GM19455 (cell line): ENCODE measurements around the gene FASN.
A peak's percentile ranks its signal among the peaks of the same experiment; 100 is the strongest.

ENCODE experiments used
- ATAC-seq: cut with Tn5 transposase; IDR thresholded peaks from one replicate; pipeline ENCODE4 v1.9.1; 2021; ENCODE audit not compliant: unreplicated experiment

The FASN gene

DNA sequence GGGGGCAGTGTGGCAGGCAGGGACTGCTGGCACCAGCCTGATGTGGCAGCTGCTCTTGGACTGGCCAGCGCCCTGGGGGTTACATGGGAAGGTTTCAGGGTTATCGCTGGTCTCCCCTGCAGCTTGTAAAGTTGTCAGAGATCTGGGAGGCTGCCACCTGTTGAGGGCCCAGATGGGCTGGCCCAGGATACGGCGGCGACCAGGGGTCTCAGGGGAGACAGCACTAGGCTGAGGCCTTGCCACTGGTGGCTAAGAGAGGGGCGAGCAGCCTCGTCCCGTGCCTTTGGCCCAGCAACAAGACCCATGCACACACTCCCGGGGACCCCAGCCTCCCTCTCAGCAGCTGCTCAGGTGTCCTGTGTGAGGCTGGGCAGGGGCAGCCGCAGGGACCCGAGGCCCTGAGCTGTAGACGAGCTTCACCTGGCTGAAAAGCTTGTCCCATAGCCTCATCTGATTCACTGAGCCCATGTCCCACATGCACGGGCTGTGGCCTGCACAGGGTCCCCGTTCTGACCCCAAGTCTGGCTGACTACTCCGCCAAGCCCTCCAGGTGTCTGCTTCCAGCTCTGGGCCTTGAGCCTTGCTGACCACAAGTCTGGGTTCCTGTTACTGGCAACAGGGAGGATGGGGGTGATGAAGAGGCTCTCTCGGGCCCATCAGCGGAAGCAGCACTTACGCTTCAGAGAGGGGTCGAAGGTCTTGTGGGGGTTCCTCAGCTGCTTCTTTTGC is 38.6 kb downstream of the FASN start:
- no peak for ATAC-seq

DNA sequence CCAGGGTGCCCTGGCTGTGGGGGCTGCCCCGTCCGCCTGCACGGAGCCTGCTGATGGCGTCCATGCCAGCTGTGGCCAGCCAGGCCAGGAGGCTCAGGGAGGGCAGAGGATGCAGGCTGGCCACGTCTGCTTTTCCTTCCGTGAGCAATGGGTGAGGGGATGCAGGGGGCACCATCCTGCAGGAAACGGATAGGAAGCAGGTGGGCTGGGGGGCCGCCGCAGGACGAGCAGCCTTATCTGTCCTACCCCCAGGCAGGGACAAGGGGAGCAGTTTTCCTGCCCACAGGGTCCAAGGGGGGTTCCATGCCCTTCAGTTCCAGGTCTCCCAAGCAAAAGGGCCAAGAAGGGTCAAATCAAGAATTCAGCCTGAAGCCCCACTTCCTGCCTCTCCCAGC is 39.2 kb downstream of the FASN start:
- no peak for ATAC-seq

DNA sequence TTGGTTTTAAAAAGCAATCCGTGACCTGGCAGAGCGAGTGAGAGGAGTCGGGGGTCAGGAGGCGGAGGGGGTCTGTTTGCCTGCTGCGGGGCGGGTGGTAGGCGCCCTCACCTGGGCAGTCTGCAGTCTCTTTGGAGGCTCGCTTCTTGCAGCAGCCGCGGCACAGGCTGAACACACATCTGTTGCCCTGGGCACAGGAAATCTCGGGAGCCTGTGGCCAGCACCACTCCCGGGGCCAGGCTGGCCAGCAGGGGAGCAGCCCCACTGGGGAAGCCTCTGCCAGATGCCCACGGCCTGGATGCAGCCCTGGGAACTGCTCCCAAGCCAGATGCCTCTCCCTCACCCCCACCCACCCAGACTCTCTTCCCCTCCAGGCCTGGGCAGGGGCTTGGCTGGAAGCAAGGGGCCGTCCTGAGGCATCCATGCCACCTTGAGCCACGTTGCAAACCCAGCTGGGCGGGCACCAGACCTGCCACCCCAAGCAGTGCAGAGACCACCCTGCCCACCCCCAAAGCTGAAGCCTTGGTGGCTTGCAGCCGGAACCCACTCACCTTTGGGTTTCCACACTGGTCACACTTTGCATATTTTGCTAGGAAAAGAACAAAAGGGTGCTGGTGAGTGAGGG is 39.7 kb downstream of the FASN start:
- no peak for ATAC-seq

DNA sequence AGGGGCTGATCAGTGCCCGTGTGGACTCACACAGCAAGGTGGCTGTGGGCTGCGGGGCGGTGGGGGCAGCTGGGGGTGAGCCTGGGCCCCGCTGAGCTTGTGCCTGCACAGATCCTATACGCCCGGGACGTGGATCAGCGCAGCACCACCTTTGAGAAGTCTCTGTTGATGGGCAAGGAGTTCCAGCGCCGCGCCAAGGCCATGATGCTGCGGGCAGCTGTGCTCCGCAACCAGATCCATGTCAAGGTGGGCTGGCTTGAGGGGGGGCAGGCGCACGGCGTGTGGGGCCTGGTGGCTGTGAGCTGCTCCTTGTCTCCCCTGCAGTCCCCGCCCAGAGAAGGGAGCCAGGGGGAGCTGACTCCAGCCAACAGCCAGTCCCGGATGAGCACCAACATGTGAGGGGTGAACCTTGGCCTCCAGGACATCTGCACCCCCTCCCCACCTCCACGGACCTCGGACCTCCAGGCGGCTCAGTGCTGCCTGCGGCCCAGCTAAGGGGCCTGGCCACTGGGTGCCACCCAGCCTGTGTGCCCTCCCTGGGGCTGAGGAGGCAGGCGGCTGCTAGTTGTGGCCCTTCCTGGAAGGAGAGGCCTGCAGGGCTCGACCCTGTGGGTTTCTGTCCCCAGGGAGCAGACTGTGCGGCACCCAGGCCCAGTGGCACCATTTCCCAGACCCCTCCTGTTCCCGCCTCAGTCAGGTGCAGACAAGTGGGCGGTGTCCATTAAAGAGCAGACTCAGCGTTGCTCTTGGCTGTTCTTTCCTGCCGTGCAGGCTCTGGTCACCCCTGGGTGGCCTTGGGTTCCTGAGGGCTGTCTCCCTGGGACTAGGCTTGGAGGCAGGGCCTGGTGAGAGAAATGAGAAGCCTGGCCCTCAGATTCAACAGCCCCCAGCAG is 41.1 kb downstream of the FASN start:
- no peak for ATAC-seq

DNA sequence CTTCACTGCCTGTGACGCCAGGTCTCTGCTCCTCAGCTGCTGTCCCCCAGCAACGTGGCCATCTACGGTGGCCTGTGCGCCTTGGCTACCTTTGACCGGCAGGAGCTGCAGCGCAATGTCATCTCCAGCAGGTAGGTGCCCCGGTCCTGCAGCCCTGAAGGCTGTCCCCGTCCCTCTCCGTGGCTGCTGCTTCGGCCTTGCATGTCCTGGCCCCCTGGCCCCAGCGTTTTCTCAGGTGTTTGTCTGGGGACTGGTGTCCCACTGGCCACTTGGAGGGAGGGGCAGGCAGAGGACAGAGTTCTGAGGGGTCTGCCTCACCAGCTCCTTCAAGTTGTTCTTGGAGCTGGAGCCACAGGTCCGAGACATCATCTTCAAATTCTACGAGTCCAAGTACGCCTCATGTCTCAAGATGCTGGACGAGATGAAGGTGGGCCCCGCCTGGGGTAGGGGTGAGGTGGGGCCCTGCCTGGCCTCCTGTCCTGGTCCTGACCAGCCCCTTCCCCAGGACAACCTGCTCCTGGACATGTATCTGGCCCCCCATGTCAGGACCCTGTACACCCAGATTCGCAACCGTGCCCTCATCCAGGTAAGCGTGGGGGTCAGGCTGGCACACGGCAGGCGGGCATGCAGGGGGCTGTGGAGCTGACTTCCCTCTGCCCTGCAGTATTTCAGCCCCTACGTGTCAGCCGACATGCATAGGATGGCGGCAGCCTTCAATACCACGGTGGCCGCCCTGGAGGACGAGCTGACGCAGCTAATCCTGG is 41.9 kb downstream of the FASN start:
- no peak for ATAC-seq

DNA sequence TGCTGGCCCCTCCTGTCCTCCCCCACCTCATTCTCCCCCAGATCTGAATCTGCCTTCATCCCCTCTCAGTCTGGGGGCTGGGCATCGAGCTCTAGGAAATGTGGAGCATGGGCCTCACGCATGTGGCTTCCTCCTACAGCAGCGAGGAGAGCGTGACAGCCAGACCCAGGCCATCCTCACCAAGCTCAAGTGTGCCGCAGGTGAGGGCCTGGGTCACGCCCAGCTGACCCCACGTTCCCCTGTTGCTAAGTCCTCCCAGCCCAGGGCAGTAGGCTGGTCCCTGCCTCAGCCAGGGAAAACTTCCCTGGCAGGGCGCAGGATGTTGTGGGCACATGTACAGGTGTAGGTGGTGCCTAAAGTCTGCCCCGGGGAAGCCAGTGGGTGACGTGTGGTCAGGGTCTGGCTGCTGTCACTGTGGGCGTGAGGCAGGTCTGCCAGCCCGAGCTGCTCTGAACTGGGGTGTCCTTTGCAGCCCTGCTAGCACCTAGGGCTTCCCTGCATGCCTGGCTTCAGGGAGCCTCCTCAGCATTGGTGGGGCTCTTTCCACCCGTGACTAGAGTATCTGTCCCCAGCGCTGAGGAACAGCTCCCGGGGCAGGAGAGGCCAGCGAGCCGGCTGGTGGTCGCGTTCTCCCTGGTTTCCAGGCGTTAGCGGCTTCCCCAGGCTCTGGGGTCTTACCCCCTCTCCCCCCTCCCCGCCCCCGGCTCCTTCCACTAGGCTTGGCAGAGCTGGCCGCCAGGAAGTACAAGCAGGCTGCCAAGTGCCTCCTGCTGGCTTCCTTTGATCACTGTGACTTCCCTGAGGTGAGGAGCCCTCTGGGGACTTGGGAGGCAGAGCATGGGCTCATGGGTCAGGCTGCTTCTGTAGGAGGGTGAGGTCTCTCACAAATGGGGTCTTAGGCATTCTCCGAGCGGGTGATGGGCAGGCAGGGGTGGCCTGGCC is 42.7 kb downstream of the FASN start:
- ATAC-seq = no peak

DNA sequence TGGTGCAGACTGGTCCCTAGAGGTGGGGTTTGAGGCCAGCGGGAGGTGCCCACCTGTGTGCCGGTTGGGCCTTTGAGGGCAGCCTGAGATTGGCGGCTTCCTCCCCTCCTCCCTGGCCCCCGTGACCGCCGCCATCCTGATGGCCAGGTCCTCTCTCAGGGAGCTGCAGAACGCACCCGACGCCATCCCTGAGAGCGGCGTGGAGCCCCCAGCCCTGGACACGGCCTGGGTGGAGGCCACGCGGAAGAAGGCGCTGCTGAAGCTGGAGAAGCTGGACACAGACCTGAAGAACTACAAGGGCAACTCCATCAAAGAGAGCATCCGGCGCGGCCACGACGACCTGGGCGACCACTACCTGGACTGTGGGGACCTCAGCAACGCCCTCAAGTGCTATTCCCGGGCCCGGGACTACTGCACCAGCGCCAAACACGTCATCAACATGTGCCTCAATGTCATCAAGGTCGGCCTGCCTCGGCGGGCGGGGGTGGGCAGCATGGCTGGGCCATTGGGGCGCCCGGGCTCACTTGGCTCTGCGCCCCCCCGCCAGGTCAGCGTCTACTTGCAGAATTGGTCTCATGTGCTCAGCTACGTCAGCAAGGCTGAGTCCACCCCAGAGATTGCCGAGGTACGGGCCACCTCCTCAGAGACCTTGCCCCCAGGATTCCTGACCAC is 43.5 kb downstream of the FASN start:
- no peak for ATAC-seq

DNA sequence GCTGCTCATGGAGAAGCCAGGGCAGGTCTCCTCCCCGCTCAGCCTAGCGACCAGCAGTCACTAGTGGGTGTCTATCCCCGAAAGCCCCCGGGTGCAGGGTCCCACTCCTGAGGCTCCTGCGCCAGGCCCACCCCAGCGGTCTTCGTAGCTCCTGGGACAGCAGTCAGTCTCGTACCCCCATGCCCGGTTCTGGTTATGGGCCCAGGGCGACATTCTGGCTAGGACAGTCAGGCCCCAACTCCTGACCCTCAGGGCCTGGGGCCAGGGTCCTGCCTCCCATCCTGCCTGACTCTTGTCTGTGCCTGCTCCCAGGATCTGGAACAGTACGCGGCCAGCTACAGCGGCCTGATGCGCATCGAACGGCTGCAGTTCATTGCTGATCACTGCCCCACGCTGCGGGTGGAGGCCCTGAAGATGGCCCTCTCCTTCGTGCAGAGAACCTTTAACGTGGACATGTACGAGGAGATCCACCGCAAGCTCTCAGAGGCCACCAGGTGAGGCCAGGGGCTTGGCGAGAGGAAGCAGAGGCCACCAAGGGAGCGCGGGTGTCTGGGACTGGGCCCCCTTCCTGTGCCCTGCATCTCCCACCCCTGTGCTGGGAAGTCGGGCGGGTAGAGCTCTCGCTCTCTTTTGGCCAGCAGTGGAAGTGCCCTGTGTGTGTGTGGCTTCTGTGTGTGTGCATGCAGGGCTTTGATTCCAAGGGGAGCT is 44.3 kb downstream of the FASN start:
- no peak for ATAC-seq

DNA sequence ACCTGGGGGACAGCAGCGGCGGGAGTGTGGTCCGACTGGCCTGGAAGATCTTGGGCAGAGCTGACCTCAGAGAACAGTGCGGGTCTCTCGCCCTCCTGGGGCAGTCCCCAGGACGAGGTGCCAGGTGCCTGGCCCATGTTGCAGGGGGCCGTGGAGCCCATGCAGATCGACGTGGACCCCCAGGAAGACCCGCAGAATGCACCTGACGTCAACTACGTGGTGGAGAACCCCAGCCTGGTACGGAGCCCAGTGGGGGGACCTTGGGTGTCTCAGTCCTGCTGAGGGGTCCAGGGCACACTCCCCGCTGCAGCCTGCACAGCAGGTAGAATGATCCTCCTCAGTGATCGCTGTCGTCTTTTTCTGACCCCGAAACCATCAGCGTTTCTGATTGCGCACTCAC is 44.9 kb downstream of the FASN start:
- no peak for ATAC-seq

DNA sequence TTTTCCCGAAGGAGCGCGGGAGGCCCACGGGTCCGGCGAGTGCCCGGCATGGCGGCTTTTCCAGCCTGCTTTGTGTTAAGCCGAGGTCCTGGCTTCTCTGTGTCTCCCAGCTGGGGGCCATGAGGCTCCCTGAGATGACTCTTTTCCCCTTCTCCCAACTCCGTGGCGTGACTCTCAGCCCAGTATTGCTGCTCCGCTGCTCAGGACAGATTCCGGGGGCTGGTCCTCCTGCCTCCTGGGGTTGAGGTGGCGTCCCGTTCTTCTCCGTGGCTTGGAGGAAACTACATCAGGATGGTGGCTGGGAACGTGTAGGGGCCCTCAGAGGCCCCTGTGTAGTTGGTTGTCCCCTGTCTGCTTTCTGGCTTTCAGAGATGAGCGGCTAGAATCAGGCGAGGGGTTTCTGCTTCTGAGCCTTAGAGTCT is 45.4 kb downstream of the FASN start:
- no peak for ATAC-seq

DNA sequence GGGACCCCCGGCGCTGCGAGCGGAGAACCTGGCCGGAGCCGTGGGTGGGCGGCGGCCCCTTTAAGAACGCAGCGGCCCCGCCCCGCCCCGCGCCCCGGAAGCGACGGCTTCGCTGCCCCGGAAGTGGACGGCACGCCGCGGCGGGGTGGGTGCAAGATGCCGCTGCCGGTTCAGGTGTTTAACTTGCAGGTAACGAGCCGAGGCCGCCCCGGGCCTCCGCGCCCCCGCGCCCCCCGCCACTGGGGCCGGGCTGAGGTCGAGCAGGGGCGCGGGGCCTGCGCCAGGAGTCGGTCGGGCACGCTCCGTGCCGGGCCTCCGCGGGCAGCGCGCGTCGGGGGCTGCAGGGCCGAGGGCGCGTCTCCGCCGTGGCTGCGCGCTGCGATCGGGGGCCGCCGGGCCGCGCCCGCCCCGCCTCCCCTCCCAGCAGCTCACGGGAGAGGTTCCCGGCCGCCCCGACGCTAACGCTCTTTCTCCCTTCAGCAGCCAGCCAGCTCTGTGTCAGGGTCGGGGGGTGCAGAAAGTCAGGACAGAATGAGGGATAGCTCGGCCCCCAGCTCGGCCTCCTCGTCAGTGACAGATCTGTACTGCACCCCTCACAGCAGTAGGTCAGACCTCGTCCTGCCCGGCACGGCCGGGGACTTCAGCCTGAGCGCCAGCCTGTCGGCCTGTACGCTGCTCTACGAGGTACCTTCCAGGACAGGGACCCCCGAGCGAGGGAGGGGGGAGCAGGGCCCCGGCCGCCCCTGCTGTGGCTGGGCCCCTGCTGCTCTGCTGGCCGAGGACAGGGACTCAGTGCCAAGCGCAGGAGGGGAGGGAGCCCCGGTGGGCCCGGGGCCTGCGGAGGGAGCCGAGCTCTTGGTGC is 46.0 kb downstream of the FASN start, which contains the start of the genes GPS1 and RFNG:
GPS1 (plus strand) TSS at position 123 of the 862 bp plus-strand sequence; CDS start at position 157, 34 bp downstream.
RFNG (minus strand) TSS at position 36 of the 862 bp plus-strand sequence. CDS start 45 bp downstream, outside the sequence.
- ATAC-seq = peak; percentile 74

DNA sequence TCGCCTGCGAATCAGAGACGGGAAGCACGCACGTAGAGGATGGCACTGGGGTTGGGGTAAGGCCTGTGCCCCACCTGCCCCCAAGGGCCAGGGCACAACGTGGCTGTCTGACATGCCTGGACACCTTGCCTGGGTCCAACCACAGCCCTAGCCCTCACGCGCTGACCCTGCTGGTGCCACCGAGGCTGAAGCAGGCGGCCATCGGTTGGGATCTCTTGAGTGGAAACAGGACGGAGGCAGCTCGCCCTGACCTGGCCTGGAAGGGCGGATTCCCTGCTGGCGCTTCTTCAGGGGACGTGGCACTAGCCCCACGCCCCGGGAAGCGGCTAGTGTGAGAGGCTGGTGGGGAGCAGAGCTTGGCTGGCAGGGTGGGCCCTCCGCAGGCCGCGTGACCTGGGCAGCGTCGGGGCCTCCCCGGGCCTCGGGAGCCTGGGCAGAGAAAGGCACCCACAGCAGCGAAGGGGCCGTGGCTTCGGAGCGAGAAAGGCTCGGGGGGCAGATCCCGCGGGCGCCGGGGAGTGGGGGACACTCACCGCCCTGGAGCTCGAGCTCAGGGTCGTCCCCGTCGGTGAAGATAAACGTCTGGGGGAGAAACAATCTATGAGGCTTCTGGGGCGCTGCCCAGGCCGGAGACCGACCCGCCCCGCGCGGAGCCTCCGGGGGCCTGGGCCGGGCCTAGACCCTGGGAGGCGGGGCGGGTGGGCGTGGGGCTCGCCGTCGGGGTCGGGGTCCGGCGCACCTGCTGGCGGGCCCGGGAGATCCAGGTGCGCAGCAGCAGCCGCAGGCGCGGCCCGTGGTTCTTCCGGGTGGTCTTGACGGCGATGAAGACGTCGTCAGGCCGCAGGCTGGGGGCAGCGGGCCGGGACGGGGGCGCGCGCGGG is 47.0 kb downstream of the FASN start:
- ATAC-seq = no peak

DNA sequence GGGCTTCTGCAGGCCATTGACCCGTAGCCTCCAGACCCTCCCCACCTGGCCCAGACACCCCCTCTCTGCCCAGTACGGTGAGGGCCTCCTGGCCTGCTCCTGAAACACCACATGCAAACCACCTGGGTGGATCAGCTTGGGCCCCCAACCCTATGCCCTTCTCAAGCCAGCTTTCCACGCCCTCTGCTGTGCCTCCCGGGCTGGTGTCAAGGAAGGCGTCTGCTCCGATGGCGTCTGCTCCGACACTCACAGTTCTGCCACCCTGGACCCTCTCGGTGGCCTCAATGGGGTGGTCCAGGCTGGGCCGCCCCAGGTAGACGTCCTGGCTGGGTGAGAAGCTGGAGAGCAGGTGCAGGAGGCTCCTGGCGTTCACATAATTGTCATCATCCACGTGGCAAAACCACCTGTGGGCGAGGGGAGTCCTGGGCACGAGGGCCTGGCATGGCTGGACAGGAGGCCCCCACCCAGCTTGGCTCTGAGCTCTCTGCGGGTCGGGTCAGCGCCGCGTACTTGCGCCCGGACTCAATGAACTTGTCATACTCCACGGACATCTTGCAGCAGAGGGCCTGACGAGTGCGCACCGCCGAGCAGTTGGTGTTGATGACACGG is 47.8 kb downstream of the FASN start:
- ATAC-seq = no peak

DNA sequence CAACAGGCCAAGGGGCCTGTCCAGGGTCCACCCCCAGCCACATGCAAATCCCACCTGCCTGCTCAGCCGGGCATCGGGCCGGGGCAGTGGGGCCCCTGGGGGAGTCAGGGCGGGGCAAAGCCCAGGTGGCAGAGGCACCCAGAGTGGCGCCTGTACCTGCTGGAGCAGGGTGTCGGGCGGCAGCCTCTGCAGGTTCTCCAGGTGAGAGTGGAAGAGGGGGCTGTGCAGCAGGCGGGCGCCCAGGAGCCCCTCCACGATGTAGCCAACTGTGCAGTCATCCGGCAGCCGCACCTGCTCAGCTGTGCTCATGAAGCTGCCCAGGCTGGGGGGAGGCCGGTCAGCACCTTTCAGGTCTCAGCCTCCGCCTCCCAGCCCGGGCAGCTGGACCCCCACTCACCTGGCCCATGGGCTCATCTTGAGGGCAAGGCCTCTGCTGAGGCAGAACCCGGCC is 48.5 kb downstream of the FASN start:
- no peak for ATAC-seq

DNA sequence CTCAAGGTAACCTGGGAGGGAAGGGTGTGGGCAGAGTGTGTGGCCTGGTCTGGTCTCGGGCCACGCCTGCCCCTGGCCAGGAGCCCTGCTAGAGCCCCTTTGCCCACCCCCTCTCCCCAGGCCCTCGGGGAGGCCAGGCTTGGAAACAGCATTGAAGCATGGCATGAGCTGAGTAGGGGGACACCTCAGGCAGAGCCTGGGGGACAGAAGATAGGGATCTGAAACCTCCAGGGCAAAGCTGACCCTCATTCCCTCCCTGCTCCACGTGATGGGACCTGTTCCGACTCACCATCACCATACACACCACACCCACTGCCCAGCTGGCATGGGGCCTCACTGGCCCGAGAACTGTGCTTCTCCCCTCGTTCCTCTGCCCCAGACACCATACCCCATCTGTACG is 48.9 kb downstream of the FASN start:
- ATAC-seq = no peak

DNA sequence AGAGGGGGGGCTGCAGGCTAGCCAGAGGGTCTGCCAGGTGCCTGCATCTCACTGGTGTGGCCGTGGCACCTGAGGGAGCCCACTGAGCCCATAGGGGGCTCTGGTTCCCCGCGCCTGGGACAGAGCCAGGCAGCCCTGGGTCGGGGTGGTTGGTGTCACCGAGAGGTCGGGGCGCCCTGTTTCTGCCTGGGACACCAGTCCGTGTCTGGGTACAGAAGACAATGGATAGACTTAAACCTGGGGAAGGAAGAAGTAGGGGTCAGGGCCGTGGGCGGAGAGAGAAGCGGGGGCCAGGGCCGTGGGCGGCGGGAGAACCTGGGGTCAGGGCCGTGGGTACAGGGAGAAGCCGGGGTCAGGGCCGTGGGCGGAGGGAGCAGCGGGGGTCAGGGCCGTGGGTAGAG is 49.5 kb downstream of the FASN start:
- ATAC-seq = no peak
